Endothelial cell of umbilical vein (primary cell): ENCODE data around the gene RIMS3. TPM values are rescaled to one million over a fixed set of nuclear protein-coding genes. Genes with fewer than 3 reads are reported as not detected.
"Not testable (repeated sequence)": the region's sequence is repeated elsewhere in the genome, so short reads cannot be mapped to it uniquely, and the experiment has no call there.

Experiments used
- BruUV-seq: library from RNA; stranded (reverse); fragments of 400-500 nt; replicated peaks from 2 replicates; lab custom pipeline; 2021; lab: Mats Ljungman, UMichigan
- CTCF ChIA-PET: fragments of 300-600, 350-600 bp; sonication (Branson Sonifier 250); formaldehyde crosslinking; loops from one replicate; lab custom pipeline; 2021; ENCODE audit warnings: antibody characterized with exemption, inconsistent platforms; lab: Charles Lee
- POLR2A ChIA-PET: fragments of 300-600, 350-600 bp; sonication (Branson Sonifier 250); formaldehyde crosslinking; loops from one replicate; lab custom pipeline; 2021; ENCODE audit warnings: antibody characterized with exemption, inconsistent platforms; lab: Charles Lee
- DNase-seq: peaks from one replicate; pipeline ENCODE4 v3.0.0-alpha.2; 2011; ENCODE audit warnings: low read depth, low spot score
- FAIRE-seq: peaks from 2 replicates; lab custom pipeline; 2011; peaks lifted over from hg19 to GRCh38; lab: Jason Lieb, UNC
- H2AFZ ChIP-seq: 2 replicates; pipeline ENCODE4 v1.6.0; 2012; ENCODE audit warnings: low read depth, low read length, control low read depth, inconsistent platforms
- H3K27ac ChIP-seq: 2 replicates; pipeline ENCODE4 v1.5.1; 2011; ENCODE audit warnings: low read depth, mild to moderate bottlenecking, control low read depth, low read length, moderate library complexity; ENCODE audit not compliant: insufficient read depth
- H3K27me3 ChIP-seq, 2 experiments: 2 replicates each; pipeline versions ENCODE4 v1.6.0 to v1.6.1; 2011; ENCODE audit warnings: low read length in 2 of 2, mixed read lengths in 1 of 2; ENCODE audit not compliant: control insufficient read depth in 2 of 2, insufficient read depth in 2 of 2
- H3K36me3 ChIP-seq, 2 experiments: 2 replicates in 1 of 2; 3 replicates in 1 of 2; pipeline ENCODE4 v1.5.1; 2011; ENCODE audit warnings: low read length in 2 of 2, mild to moderate bottlenecking in 1 of 2, moderate library complexity in 1 of 2; ENCODE audit not compliant: control insufficient read depth in 2 of 2, insufficient read depth in 2 of 2; ENCODE audit errors: extremely low read depth in 1 of 2
- H3K4me1 ChIP-seq: 3 replicates; pipeline ENCODE4 v1.5.1; 2011; ENCODE audit warnings: mild to moderate bottlenecking, low read length; ENCODE audit not compliant: control insufficient read depth, insufficient read depth; ENCODE audit errors: extremely low read depth
- H3K4me2 ChIP-seq: 2 replicates; pipeline ENCODE4 v1.6.1; 2011; ENCODE audit warnings: low read length, control low read depth, mixed read lengths; ENCODE audit not compliant: insufficient read depth
- H3K4me3 ChIP-seq, 3 experiments: fragments of 200-600 bp in 1 of 3; sonication (generic), shearing (Covaris generic) in 1 of 3; replicated peaks in 1 of 3; 2 replicates each; pipeline ENCODE4 v1.5.1; 2011 to 2016; ENCODE audit warnings: control low read depth in 3 of 3, low read length in 3 of 3, mild to moderate bottlenecking in 2 of 3, inconsistent platforms in 1 of 3, low read depth in 1 of 3, moderate library complexity in 1 of 3; ENCODE audit not compliant: insufficient read depth in 1 of 3
- H3K79me2 ChIP-seq: 2 replicates; pipeline ENCODE4 v1.6.0; 2012; ENCODE audit warnings: low read length, inconsistent platforms; ENCODE audit not compliant: control insufficient read depth, insufficient read depth
- H3K9ac ChIP-seq: replicated peaks from 2 replicates; pipeline ENCODE3; 2011; ENCODE audit warnings: low read length, control low read depth; ENCODE audit not compliant: insufficient read depth; ENCODE audit errors: extremely low read depth
- H3K9me1 ChIP-seq: replicated peaks from 3 replicates; pipeline ENCODE4 v1.6.0; 2011; ENCODE audit warnings: mild to moderate bottlenecking, low read length; ENCODE audit not compliant: control insufficient read depth, insufficient read depth; ENCODE audit errors: extremely low read depth
- H3K9me3 ChIP-seq: replicated peaks from 2 replicates; pipeline ENCODE4 v1.5.1; 2012; ENCODE audit warnings: low read length, inconsistent platforms; ENCODE audit not compliant: control insufficient read depth, insufficient read depth
- H4K20me1 ChIP-seq: replicated peaks from 2 replicates; pipeline ENCODE3; 2011; ENCODE audit warnings: mild to moderate bottlenecking, low read length; ENCODE audit not compliant: control insufficient read depth, insufficient read depth; ENCODE audit errors: extremely low read depth
- FOS ChIP-seq: IDR thresholded peaks from 2 replicates; pipeline ENCODE4 v1.6.1; 2011; ENCODE audit warnings: mild to moderate bottlenecking, low read length, moderate library complexity, borderline replicate concordance; ENCODE audit not compliant: insufficient read depth
- GATA2 ChIP-seq: IDR thresholded peaks from 2 replicates; pipeline ENCODE4 v1.7.0; 2011; ENCODE audit warnings: low read depth, mild to moderate bottlenecking, moderate library complexity, mixed read lengths, low read length; ENCODE audit not compliant: insufficient read length, insufficient read depth
- POLR2AphosphoS5 ChIP-seq: IDR thresholded peaks from 2 replicates; pipeline ENCODE4 v1.6.1; 2012; ENCODE audit warnings: low read depth, mild to moderate bottlenecking, control low read depth, low read length, moderate library complexity; ENCODE audit not compliant: insufficient read depth
- dilution Hi-C: fragments of 300-500 bp; cut with MboI; formaldehyde crosslinking; loops from one replicate; pipeline ENCODE4 v1.15.0; 2019; ENCODE audit warnings: low sequenced_read_pairs; ENCODE audit not compliant: extremely low pct_ligation_motif_present
- intact Hi-C: fragments of 100-400 bp; cut with micrococcal nuclease; formaldehyde crosslinking; loops from one replicate; pipeline ENCODE4 v1.10.0; 2022
- polyA plus RNA-seq, 4 experiments: library from polyadenylated mRNA; depleted of rRNA in 3 of 4; stranded (reverse) in 3 of 4; unstranded in 1 of 4; fragments of >200 nt; gene quantifications; 2 replicates each; pipeline versions ENCODE4 v1.2.1 to v1.2.3, GENCODE V29; 2011 to 2012; ENCODE audit warnings: missing spikeins in 1 of 4
- total RNA-seq: library from RNA; stranded (reverse); gene quantifications from 2 replicates; pipeline ENCODE4 v1.2.3, GENCODE V29; 2021

RIMS3 gene
- total and polyA plus RNA-seq, 2 donors (not counting 3 experiments of a cell fraction or from before 2014, with no cell fraction given) = 0.14 to 0.15 TPM

GRCh38 chr1:40574805-40575204 lies 90.7 kb downstream of the RIMS3 start:
- H3K9me3 ChIP-seq, BruUV-seq, H3K36me3 ChIP-seq, H4K20me1 ChIP-seq, dilution Hi-C loops, POLR2A ChIA-PET, H3K9me1 ChIP-seq, H3K27me3 ChIP-seq, H3K4me3 ChIP-seq, H3K79me2 ChIP-seq, H3K4me1 ChIP-seq: not testable (repeated sequence)
- Histone ChIP-seq H3K4me2 (peak overlapping the region; percentile 48), H3K9ac (peak overlapping the region; percentile 8), H2AFZ (peak overlapping the region; percentile 51), H3K27ac (peak overlapping the region; percentile 77)
- CTCF ChIA-PET = interaction anchor here (0.6 to 1.2 kb wide), 5 partner anchors 9 to 378 kb away, joined by 3 to 4 read pairs (median 3); partner anchors contain the start of genes RIMS3 and ZNF684
- TF ChIP-seq FOS (peak; percentile 19), GATA2 (peak; percentile 53), POLR2AphosphoS5 (peak; percentile 46)
- intact Hi-C loops = loop anchor here (1.0 kb wide), 1 partner anchor 44 kb away; the partner anchor contains the start of gene ZNF684
- peak; percentile 78 for FAIRE-seq
- DNase-seq = peak; percentile 91

Other genes with a start within 250 kb of the RIMS3 start
- gene ZFP69B, start 215.2 kb downstream of the RIMS3 start, total RNA-seq = 2.7 and 3.4 TPM in 2 replicates
- gene ZFP69B, start 215.2 kb downstream of the RIMS3 start, polyA plus RNA-seq = 0.56 and 0.81 TPM in 2 replicates
- 2.4 and 3.2 TPM in 2 replicates for gene ZFP69, start 188.4 kb downstream of the RIMS3 start, total RNA-seq
- 0.78 and 0.98 TPM in 2 replicates for gene ZFP69, start 188.4 kb downstream of the RIMS3 start, polyA plus RNA-seq
- gene EXO5, start 156.9 kb downstream of the RIMS3 start, total RNA-seq = 9.2 and 13.0 TPM in 2 replicates
- gene EXO5, start 156.9 kb downstream of the RIMS3 start, polyA plus RNA-seq = 5.9 and 7.0 TPM in 2 replicates
- gene ZNF684, start 134.0 kb downstream of the RIMS3 start, total RNA-seq = 5.5 and 5.8 TPM in 2 replicates
- 2.4 and 2.9 TPM in 2 replicates for gene ZNF684, start 134.0 kb downstream of the RIMS3 start, polyA plus RNA-seq
- 44.0 and 51.1 TPM in 2 replicates for gene NFYC, start 26.0 kb upstream of the RIMS3 start, total RNA-seq
- gene NFYC, start 26.0 kb upstream of the RIMS3 start, polyA plus RNA-seq = 81.7 and 91.7 TPM in 2 replicates
- gene KCNQ4, start 118.1 kb upstream of the RIMS3 start, total RNA-seq = 0.07 and 0.23 TPM in 2 replicates
- 0.06 TPM in 2 replicates for gene KCNQ4, start 118.1 kb upstream of the RIMS3 start, polyA plus RNA-seq
- gene CITED4, start 196.7 kb upstream of the RIMS3 start, total RNA-seq = 10.9 and 11.3 TPM in 2 replicates
- 3.8 and 4.7 TPM in 2 replicates for gene CITED4, start 196.7 kb upstream of the RIMS3 start, polyA plus RNA-seq